T-cell (primary cell): ENCODE results near the gene DCST1. TPM values are rescaled to one million over a fixed set of nuclear protein-coding genes. Genes with fewer than 3 reads are reported as not detected.
A peak's percentile ranks its signal among the peaks of the same experiment; 100 is the strongest.

Experiments used
- ATAC-seq, 4 experiments: fragments of 200-7000 bp in 3 of 4; fragments of 150-1000 bp in 1 of 4; cut with Tn5 transposase; replicated peaks in 1 of 4; 1 replicate in 3 of 4; 2 replicates in 1 of 4; pipeline ENCODE4 v1.10.0; 2021; ENCODE audit warnings: moderate library complexity in 3 of 4, mild to moderate bottlenecking in 2 of 4, moderate number of reproducible peaks in 1 of 4
- CTCF ChIA-PET, 2 donors: fragments of 300-600 bp; sonication (Branson Sonifier 250); formaldehyde crosslinking; loops; one replicate each; lab custom pipeline; 2022; ENCODE audit warnings: antibody characterized with exemption in 2 of 2; lab: Charles Lee
- POLR2A ChIA-PET, 2 donors: fragments of 300-600 bp; sonication (Branson Sonifier 250); formaldehyde crosslinking; loops; one replicate each; lab custom pipeline; 2022; ENCODE audit warnings: antibody characterized with exemption in 2 of 2; lab: Charles Lee
- DNase-seq, 35 experiments: peaks; one replicate each; pipeline versions ENCODE4 v3.0.0 to v3.0.0-alpha.2; 2013 to 2023
- H3K27ac ChIP-seq: one replicate; pipeline ENCODE4 v1.5.1; 2013; ENCODE audit warnings: low read length
- H3K27me3 ChIP-seq, 2 experiments: replicated peaks in 1 of 2; 1 replicate in 1 of 2; 2 replicates in 1 of 2; pipeline versions ENCODE4 v1.6.1 to v1.7.0; 2013; ENCODE audit warnings: low read length in 1 of 2, mixed read lengths in 1 of 2; ENCODE audit not compliant: control insufficient read depth in 2 of 2, insufficient read depth in 2 of 2; ENCODE audit errors: extremely low read depth in 1 of 2
- H3K36me3 ChIP-seq, 2 donors: 1 replicate in 1 of 2; 2 replicates in 1 of 2; pipeline versions ENCODE4 v1.6.1 to v1.7.0; 2013; ENCODE audit warnings: low read length in 1 of 2; ENCODE audit not compliant: control insufficient read depth in 2 of 2, insufficient read depth in 1 of 2; ENCODE audit errors: extremely low read depth in 1 of 2
- H3K4me1 ChIP-seq, 2 experiments: 1 replicate in 1 of 2; 2 replicates in 1 of 2; pipeline versions ENCODE4 v1.6.1 to v1.7.0; 2013; ENCODE audit warnings: low read length in 2 of 2, mixed read lengths in 1 of 2; ENCODE audit not compliant: insufficient read depth in 2 of 2, control insufficient read depth in 1 of 2; ENCODE audit errors: extremely low read depth in 1 of 2
- H3K4me3 ChIP-seq, 2 donors: 1 replicate in 1 of 2; 2 replicates in 1 of 2; pipeline versions ENCODE4 v1.5.1 to v1.7.0; 2013; ENCODE audit warnings: mild to moderate bottlenecking in 2 of 2, low read length in 1 of 2, moderate library complexity in 1 of 2; ENCODE audit not compliant: control insufficient read depth in 1 of 2; ENCODE audit errors: extremely low read depth in 1 of 2
- H3K9me3 ChIP-seq: 2 replicates; pipeline ENCODE4 v1.7.0; 2013
- H3K27ac Mint-ChIP-seq, 2 donors: one replicate each; pipeline ENCODE4 v1.8.0; 2020 to 2021; ENCODE audit warnings: mild to moderate bottlenecking in 2 of 2, mixed read lengths in 2 of 2
- H3K27me3 Mint-ChIP-seq, 2 donors: one replicate each; pipeline ENCODE4 v1.8.0; 2021 to 2022; ENCODE audit warnings: mixed read lengths in 2 of 2
- H3K36me3 Mint-ChIP-seq: one replicate; pipeline ENCODE4 v1.8.0; 2021; ENCODE audit warnings: mixed read lengths
- H3K4me1 Mint-ChIP-seq, 3 donors: one replicate each; pipeline ENCODE4 v1.8.0; 2020 to 2022; ENCODE audit warnings: mixed read lengths in 3 of 3, mild to moderate bottlenecking in 1 of 3
- H3K4me3 Mint-ChIP-seq, 3 donors: one replicate each; pipeline ENCODE4 v1.8.0; 2020 to 2022; ENCODE audit warnings: mild to moderate bottlenecking in 3 of 3, mixed read lengths in 3 of 3, moderate library complexity in 3 of 3
- H3K9me3 Mint-ChIP-seq, 3 donors: one replicate each; pipeline ENCODE4 v1.8.0; 2020 to 2022; ENCODE audit warnings: mixed read lengths in 3 of 3
- WGBS: methylation state at CpG from one replicate; pipeline ENCODE4 v1.1.5; 2013; ENCODE audit warnings: missing lambda C conversion rate; ENCODE audit not compliant: insufficient coverage; 5-methylcytosine and 5-hydroxymethylcytosine counted together
- total RNA-seq, 35 experiments: library from RNA in 6 of 35; stranded (reverse) in 6 of 35; fragments of 120-200 nt in 1 of 35; gene quantifications; one replicate each; pipeline versions ENCODE4 v1.2.1 to v1.2.4 and lab custom pipeline; 2013 to 2026

The DCST1 gene
- total RNA-seq, 5 donors from 2014 or later (not counting 1 experiment from before 2014, with no cell fraction given) = 0.30 to 0.58 (median 0.54) TPM; not detected in 2

GRCh38 chr1:155086128-155086741 is 52.6 kb downstream of the DCST1 start:
- Histone ChIP-seq H3K27me3 (peaks cover 2 to 43% of the 10 kb centered on the region in 2 experiments), H3K36me3 (no peaks in the 10 kb centered on the region), H3K4me3 (peak overlapping the region in 1 of 2 donors; percentile 63), H3K27ac (no peak overlapping the region), H3K4me1 (peaks cover 32 to 54% of the 10 kb centered on the region in 2 experiments), H3K9me3 (no peaks in the 10 kb centered on the region)
- peak; percentile 7 to 15 (median 12) for ATAC-seq
- ChIA-PET POLR2A (no interaction called here), CTCF (interaction anchor here (0.6 to 2.6 kb wide), 8 partner anchors 15 to 607 kb away, joined by 3 to 57 read pairs (median 9); partner anchors contain the start of genes KRTCAP2 (in 2 of the 2), ADAM15 (in 1 of the 2), CKS1B (in 1 of the 2) and EFNA4 (in 1 of the 2))
- Mint-ChIP-seq H3K27ac (peak overlapping the region; percentile 44 to 46), H3K9me3 (no peaks in the 10 kb centered on the region), H3K4me3 (peak overlapping the region; percentile 45 to 97 (median 50)), H3K4me1 (peaks cover 33 to 43% (median 39%) of the 10 kb centered on the region in 3 donors), H3K36me3 (no peaks in the 10 kb centered on the region), H3K27me3 (peaks cover 20 to 29% of the 10 kb centered on the region in 2 donors)
- WGBS = 3% methylated on average over 15 of the region's 24 CpGs
- DNase-seq = peak; percentile 55 to 90 (median 77)

- no peaks in the 10 kb centered on the region for H3K36me3 ChIP-seq
- Mint-ChIP-seq H3K4me3 (no peak overlapping the region), H3K27me3 (peaks cover 14 to 23% of the 10 kb centered on the region in 2 donors), H3K27ac (no peak overlapping the region), H3K9me3 (no peaks in the 10 kb centered on the region), H3K36me3 (no peaks in the 10 kb centered on the region), H3K4me1 (peaks cover 32 to 40% (median 32%) of the 10 kb centered on the region in 3 donors)
- no peak overlapping the region for H3K4me3 ChIP-seq
- CTCF ChIA-PET = interaction anchor here in 1 of 2 donors (2.6 kb wide), 1 partner anchor 22 kb away, joined by 57 read pairs; the partner anchor contains the start of gene EFNA4
- DNase-seq = peak in 1 of 35 experiments; percentile 5
- 80% methylated on average over 1 of the region's 8 CpGs for WGBS
- H3K27me3 ChIP-seq = peaks cover 2 to 43% of the 10 kb centered on the region in 2 experiments
- no peak overlapping the region for H3K27ac ChIP-seq
- H3K4me1 ChIP-seq = peaks cover 26 to 53% of the 10 kb centered on the region in 2 experiments
- POLR2A ChIA-PET = no interaction called here
- ATAC-seq = no peak
- H3K9me3 ChIP-seq = no peaks in the 10 kb centered on the region
Observed at GRCh38 chr1:155086856-155087535, 53.4 kb downstream of the DCST1 start.

GRCh38 chr1:155091071-155092051 is 57.7 kb downstream of the DCST1 start:
- WGBS = 27% methylated on average over 16 of the region's 29 CpGs
- POLR2A ChIA-PET = interaction anchor here in 1 of 2 donors (0.6 kb wide), 1 partner anchor 274 kb away, joined by 3 read pairs; no protein-coding TSS in a partner anchor
- H3K4me3 Mint-ChIP-seq = no peak overlapping the region
- Histone ChIP-seq H3K27ac (no peak overlapping the region), H3K36me3 (no peaks in the 10 kb centered on the region), H3K4me1 (peaks cover 0 to 15% of the 10 kb centered on the region in 2 experiments), H3K9me3 (no peaks in the 10 kb centered on the region), H3K27me3 (peaks cover 0 to 34% of the 10 kb centered on the region in 2 experiments), H3K4me3 (no peak overlapping the region)
- no peak overlapping the region for H3K27ac Mint-ChIP-seq
- H3K36me3 Mint-ChIP-seq = no peaks in the 10 kb centered on the region
- H3K27me3 Mint-ChIP-seq = peaks cover 4 to 7% of the 10 kb centered on the region in 2 donors
- H3K4me1 Mint-ChIP-seq = peaks cover 1 to 9% (median 5%) of the 10 kb centered on the region in 3 donors
- no peaks in the 10 kb centered on the region for H3K9me3 Mint-ChIP-seq
- DNase-seq (peak; percentile 33 to 88 (median 71)), ATAC-seq (peak; percentile 74 to 83 (median 78))
- CTCF ChIA-PET = interaction anchor here (0.5 to 2.0 kb wide), 16 partner anchors 39 to 1402 kb away, joined by 3 to 29 read pairs (median 5); partner anchors contain the start of genes KRTCAP2 (in 2 of the 2) and TRIM46 (in 1 of the 2)

GRCh38 chr1:155092131-155092530 is 58.5 kb downstream of the DCST1 start:
- H3K4me1 Mint-ChIP-seq = peaks cover 0 to 8% (median 5%) of the 10 kb centered on the region in 3 donors

GRCh38 chr1:155092641-155093040 is 59.0 kb downstream of the DCST1 start:
- Histone ChIP-seq H3K4me3 (no peak overlapping the region), H3K36me3 (no peaks in the 10 kb centered on the region), H3K4me1 (peaks cover 0 to 10% of the 10 kb centered on the region in 2 experiments), H3K27ac (no peak overlapping the region), H3K27me3 (peaks cover 0 to 37% of the 10 kb centered on the region in 2 experiments), H3K9me3 (no peaks in the 10 kb centered on the region)
- Mint-ChIP-seq H3K4me3 (no peak overlapping the region), H3K9me3 (no peaks in the 10 kb centered on the region), H3K4me1 (peaks cover 0 to 6% (median 5%) of the 10 kb centered on the region in 3 donors), H3K27ac (no peak overlapping the region), H3K36me3 (no peaks in the 10 kb centered on the region), H3K27me3 (peaks cover 4 to 7% of the 10 kb centered on the region in 2 donors)
- no peak for ATAC-seq
- ChIA-PET POLR2A (no interaction called here), CTCF (interaction anchor here in 1 of 2 donors (1.6 to 2.0 kb wide), 3 partner anchors 73 to 81 kb away, joined by 7 to 29 read pairs (median 21); partner anchors contain the start of genes KRTCAP2 and TRIM46)
- no peak for DNase-seq
- 98% methylated on average over 9 of the region's 12 CpGs for whole genome bisulfite sequencing

More at GRCh38 chr1:155092131-155092530, 58.5 kb downstream of the DCST1 start:
- H3K36me3 Mint-ChIP-seq = no peaks in the 10 kb centered on the region
- peaks cover 0 to 35% of the 10 kb centered on the region in 2 experiments for H3K27me3 ChIP-seq
- 86% methylated on average over 4 of the region's 6 CpGs for WGBS
- H3K27ac ChIP-seq = no peak overlapping the region
- H3K36me3 ChIP-seq = no peaks in the 10 kb centered on the region
- POLR2A ChIA-PET = interaction anchor here in 1 of 2 donors (0.6 kb wide), 1 partner anchor 275 kb away, joined by 3 read pairs; no protein-coding TSS in a partner anchor
- H3K9me3 Mint-ChIP-seq = no peaks in the 10 kb centered on the region
- H3K4me1 ChIP-seq = peaks cover 0 to 10% of the 10 kb centered on the region in 2 experiments
- H3K4me3 Mint-ChIP-seq = no peak overlapping the region
- H3K4me3 ChIP-seq = no peak overlapping the region
- peaks cover 4 to 7% of the 10 kb centered on the region in 2 donors for H3K27me3 Mint-ChIP-seq
- CTCF ChIA-PET = interaction anchor here (0.6 to 2.0 kb wide), 9 partner anchors 39 to 81 kb away, joined by 3 to 29 read pairs (median 7); partner anchors contain the start of genes KRTCAP2 (in 2 of the 2) and TRIM46 (in 1 of the 2)
- no peaks in the 10 kb centered on the region for H3K9me3 ChIP-seq
- no peak overlapping the region for H3K27ac Mint-ChIP-seq
- ATAC-seq (no peak), DNase-seq (peak in 1 of 35 experiments; percentile 5)
